ENCODE results near the gene SLC25A33.

- no peak for TF ChIP-seq CTCF (IDR thresholded peaks at IDR 0.05)
- no peak for TF ChIP-seq EZH2 (IDR thresholded peaks at IDR 0.05)
Observed at GRCh38 chr1:9510130-9510529, 29.1 kb upstream of the SLC25A33 start.

Measured in neural progenitor cell (in vitro differentiated cells).